Calu3 (cell line): ENCODE data around the gene NOD2. TPM values are rescaled to one million over a fixed set of nuclear protein-coding genes. Genes with fewer than 3 reads are reported as not detected.

Source experiments
- BruUV-seq: library from RNA; stranded (reverse); fragments of 400-500 nt; replicated peaks from 2 replicates; lab custom pipeline; 2021; lab: Mats Ljungman, UMichigan
- CTCF ChIA-PET: fragments of 300-600 bp; sonication (Branson Sonifier 250); formaldehyde crosslinking; loops from one replicate; lab custom pipeline; 2022; ENCODE audit warnings: antibody characterized with exemption; lab: Charles Lee
- DNase-seq: peaks from one replicate; pipeline ENCODE4 v3.0.0; 2022
- H3K27ac Mint-ChIP-seq: one replicate; pipeline ENCODE4 v1.8.0; 2022; ENCODE audit warnings: mixed read lengths; ENCODE audit not compliant: unreplicated experiment
- H3K27me3 Mint-ChIP-seq: one replicate; pipeline ENCODE4 v1.8.0; 2022; ENCODE audit warnings: mixed read lengths; ENCODE audit not compliant: unreplicated experiment
- H3K36me3 Mint-ChIP-seq: one replicate; pipeline ENCODE4 v1.8.0; 2022; ENCODE audit warnings: mild to moderate bottlenecking, moderate library complexity, mixed read lengths; ENCODE audit not compliant: insufficient read depth, unreplicated experiment
- H3K4me1 Mint-ChIP-seq: one replicate; pipeline ENCODE4 v1.8.0; 2022; ENCODE audit warnings: mild to moderate bottlenecking, low read depth, mixed read lengths; ENCODE audit not compliant: unreplicated experiment
- H3K4me3 Mint-ChIP-seq: one replicate; pipeline ENCODE4 v1.8.0; 2022; ENCODE audit warnings: mild to moderate bottlenecking, low read depth, moderate library complexity, mixed read lengths; ENCODE audit not compliant: unreplicated experiment
- H3K9me3 Mint-ChIP-seq: one replicate; pipeline ENCODE4 v1.8.0; 2022; ENCODE audit warnings: low read depth, mixed read lengths; ENCODE audit not compliant: unreplicated experiment
- CTCF ChIP-seq: fragments of 200-600 bp; IDR thresholded peaks from one replicate; pipeline ENCODE4 v1.8.0; 2022; ENCODE audit warnings: antibody characterized with exemption; ENCODE audit not compliant: unreplicated experiment
- intact Hi-C: fragments of 100-400 bp; cut with micrococcal nuclease; formaldehyde crosslinking; loops from one replicate; pipeline ENCODE4 v1.10.0; 2022; ENCODE audit not compliant: unreplicated experiment
- total RNA-seq: library from RNA; stranded (reverse); gene quantifications from 2 replicates; pipeline ENCODE4 v1.2.3, GENCODE V29; 2022

The NOD2 gene
- total RNA-seq, 1 experiment from 2014 or later, result 0.87 TPM

GRCh38 chr16:50699326-50700159 lies 6.1 kb downstream of the NOD2 start:
- peak; percentile 52 for DNase-seq
- no peak for TF ChIP-seq CTCF
- Mint-ChIP-seq H3K4me1 (peaks cover 37% of the 10 kb centered on the region), H3K27me3 (no peaks in the 10 kb centered on the region), H3K27ac (peak overlapping the region; percentile 15), H3K36me3 (no peaks in the 10 kb centered on the region), H3K4me3 (no peak overlapping the region), H3K9me3 (peaks cover 2% of the 10 kb centered on the region)
- intact Hi-C loops, result no loop called here
- CTCF ChIA-PET, result interaction anchor here (1.5 kb wide), 1 partner anchor 20 kb away, joined by 3 read pairs; no protein-coding TSS in a partner anchor
- no TSS peak for BruUV-seq

- intact Hi-C loops, result no loop called here
- CTCF ChIA-PET, result interaction anchor here (1.2 kb wide), 1 partner anchor 19 kb away, joined by 8 read pairs; no protein-coding TSS in a partner anchor
- no peak for DNase-seq
- no peak for TF ChIP-seq CTCF
- Mint-ChIP-seq H3K4me3 (no peak overlapping the region), H3K27me3 (no peaks in the 10 kb centered on the region), H3K9me3 (peaks cover 7% of the 10 kb centered on the region), H3K27ac (no peak overlapping the region), H3K4me1 (peaks cover 29% of the 10 kb centered on the region), H3K36me3 (no peaks in the 10 kb centered on the region)
- BruUV-seq, result no TSS peak
Observed at GRCh38 chr16:50702725-50703124, 9.3 kb downstream of the NOD2 start.

- no peak overlapping the region for H3K27ac Mint-ChIP-seq
- peaks cover 7% of the 10 kb centered on the region for H3K9me3 Mint-ChIP-seq
- no peak for DNase-seq
- H3K36me3 Mint-ChIP-seq, result no peaks in the 10 kb centered on the region
- BruUV-seq, result no TSS peak
- intact Hi-C loops, result no loop called here
- no peak for TF ChIP-seq CTCF
- H3K4me1 Mint-ChIP-seq, result peaks cover 22% of the 10 kb centered on the region
- H3K27me3 Mint-ChIP-seq, result no peaks in the 10 kb centered on the region
- H3K4me3 Mint-ChIP-seq, result no peak overlapping the region
- CTCF ChIA-PET, result interaction anchor here (1.2 kb wide), 1 partner anchor 18 kb away, joined by 8 read pairs; no protein-coding TSS in a partner anchor
Observed at GRCh38 chr16:50704245-50704644, 10.8 kb downstream of the NOD2 start.

GRCh38 chr16:50705436-50706110 lies 12.2 kb downstream of the NOD2 start:
- CTCF ChIA-PET, result no interaction called here
- DNase-seq, result no peak
- intact Hi-C loops, result no loop called here
- no peaks in the 10 kb centered on the region for H3K36me3 Mint-ChIP-seq
- H3K9me3 Mint-ChIP-seq, result peaks cover 7% of the 10 kb centered on the region
- TF ChIP-seq CTCF, result no peak
- H3K27me3 Mint-ChIP-seq, result no peaks in the 10 kb centered on the region
- no peak overlapping the region for H3K4me3 Mint-ChIP-seq
- H3K27ac Mint-ChIP-seq, result no peak overlapping the region
- H3K4me1 Mint-ChIP-seq, result peaks cover 13% of the 10 kb centered on the region
- BruUV-seq, result no TSS peak
